CD14-positive monocyte (primary cell): Measurements from ENCODE around the gene ELMO3. TPM values are rescaled to one million over a fixed set of nuclear protein-coding genes. Genes with fewer than 3 reads are reported as not detected.
A peak's percentile ranks its signal among the peaks of the same experiment; 100 is the strongest.

Experiments used
- DNase-seq, 3 donors: peaks; one replicate each; pipeline ENCODE4 v3.0.0-alpha.2; 2011 to 2022
- H2AFZ ChIP-seq: 2 replicates; pipeline ENCODE4 v1.6.0; 2012; ENCODE audit warnings: mild to moderate bottlenecking, low read depth, low read length, inconsistent platforms; ENCODE audit not compliant: insufficient read depth, poor library complexity, severe bottlenecking
- H3K27ac ChIP-seq, 2 donors: 1 replicate in 1 of 2; 2 replicates in 1 of 2; pipeline ENCODE4 v1.5.1; 2012 to 2013; ENCODE audit warnings: low read length in 2 of 2, control low read depth in 1 of 2, inconsistent platforms in 1 of 2, low read depth in 1 of 2, mild to moderate bottlenecking in 1 of 2
- H3K27me3 ChIP-seq, 2 donors: one replicate each; pipeline versions ENCODE4 v1.6.0 to v1.6.1; 2011 to 2013; ENCODE audit warnings: low read length in 2 of 2; ENCODE audit not compliant: control insufficient read depth in 2 of 2, insufficient read depth in 2 of 2
- H3K36me3 ChIP-seq, 2 donors: replicated peaks in 1 of 2; 1 replicate in 1 of 2; 2 replicates in 1 of 2; pipeline versions ENCODE4 v1.5.1 to v1.6.1; 2012 to 2013; ENCODE audit warnings: low read length in 2 of 2, control low read depth in 1 of 2, inconsistent platforms in 1 of 2, mild to moderate bottlenecking in 1 of 2; ENCODE audit not compliant: insufficient read depth in 2 of 2, control insufficient read depth in 1 of 2
- H3K4me1 ChIP-seq, 2 donors: 1 replicate in 1 of 2; 2 replicates in 1 of 2; pipeline versions ENCODE4 v1.5.1 to v1.6.1; 2012 to 2013; ENCODE audit warnings: low read length in 2 of 2, control low read depth in 1 of 2, inconsistent platforms in 1 of 2, mild to moderate bottlenecking in 1 of 2, moderate library complexity in 1 of 2; ENCODE audit not compliant: insufficient read depth in 2 of 2, control insufficient read depth in 1 of 2
- H3K4me2 ChIP-seq: replicated peaks from 2 replicates; pipeline ENCODE3; 2012; ENCODE audit warnings: low read length, moderate library complexity, mild to moderate bottlenecking; ENCODE audit not compliant: poor library complexity, severe bottlenecking; ENCODE audit errors: extremely low read depth
- H3K4me3 ChIP-seq, 3 experiments: fragments of 200-600 bp in 1 of 3; sonication (generic) in 1 of 3; replicated peaks in 1 of 3; 1 replicate in 2 of 3; 2 replicates in 1 of 3; pipeline ENCODE4 v1.5.1; 2011 to 2013; ENCODE audit warnings: low read length in 3 of 3, mild to moderate bottlenecking in 3 of 3, control low read depth in 2 of 3, low read depth in 2 of 3, inconsistent platforms in 1 of 3, moderate library complexity in 1 of 3
- H3K79me2 ChIP-seq: 2 replicates; pipeline ENCODE4 v1.6.0; 2012; ENCODE audit warnings: mild to moderate bottlenecking, control low read depth, inconsistent platforms, low read length, moderate library complexity; ENCODE audit not compliant: insufficient read depth
- H3K9ac ChIP-seq: 2 replicates; pipeline ENCODE4 v1.6.0; 2017; ENCODE audit warnings: low read length, mild to moderate bottlenecking; ENCODE audit not compliant: insufficient read depth, poor library complexity, severe bottlenecking
- H3K9me3 ChIP-seq, 2 donors: replicated peaks in 1 of 2; 1 replicate in 1 of 2; 2 replicates in 1 of 2; pipeline versions ENCODE4 v1.5.1 to v1.6.1; 2012 to 2013; ENCODE audit warnings: low read length in 2 of 2, control low read depth in 1 of 2; ENCODE audit not compliant: control insufficient read depth in 1 of 2, insufficient read depth in 1 of 2
- H4K20me1 ChIP-seq: 2 replicates; pipeline ENCODE4 v1.6.0; 2012; ENCODE audit warnings: mild to moderate bottlenecking, low read length, control low read depth, moderate library complexity; ENCODE audit not compliant: insufficient read depth
- H3K27ac Mint-ChIP-seq, 7 donors: one replicate each; pipeline ENCODE4 v1.8.0; 2020; ENCODE audit warnings: mild to moderate bottlenecking in 7 of 7, mixed read lengths in 7 of 7, moderate library complexity in 6 of 7, inconsistent platforms in 2 of 7
- H3K27me3 Mint-ChIP-seq, 3 donors: one replicate each; pipeline ENCODE4 v1.8.0; 2021 to 2022; ENCODE audit warnings: low read depth in 3 of 3, mild to moderate bottlenecking in 3 of 3, mixed read lengths in 3 of 3, moderate library complexity in 3 of 3, inconsistent platforms in 1 of 3
- H3K36me3 Mint-ChIP-seq, 2 donors: one replicate each; pipeline ENCODE4 v1.8.0; 2020; ENCODE audit warnings: mixed read lengths in 2 of 2, inconsistent platforms in 1 of 2, mild to moderate bottlenecking in 1 of 2
- H3K4me1 Mint-ChIP-seq: one replicate; pipeline ENCODE4 v1.8.0; 2020; ENCODE audit warnings: mild to moderate bottlenecking, mixed read lengths
- H3K4me3 Mint-ChIP-seq, 2 donors: one replicate each; pipeline ENCODE4 v1.8.0; 2020; ENCODE audit warnings: mild to moderate bottlenecking in 2 of 2, mixed read lengths in 2 of 2, moderate library complexity in 1 of 2
- H3K9me3 Mint-ChIP-seq, 7 donors: one replicate each; pipeline ENCODE4 v1.8.0; 2020 to 2022; ENCODE audit warnings: mixed read lengths in 7 of 7, mild to moderate bottlenecking in 6 of 7, moderate library complexity in 6 of 7, inconsistent platforms in 2 of 7
- CTCF ChIP-seq: fragments of 200-600 bp; IDR thresholded peaks from one replicate; pipeline ENCODE4 v1.8.0; 2022; ENCODE audit warnings: antibody characterized with exemption, mild to moderate bottlenecking
- WGBS: methylation state at CpG from one replicate; pipeline ENCODE4 v1.1.5; 2013; ENCODE audit warnings: missing lambda C conversion rate; ENCODE audit not compliant: insufficient coverage; 5-methylcytosine and 5-hydroxymethylcytosine counted together
- intact Hi-C, 2 donors: fragments of 100-400 bp; cut with micrococcal nuclease; formaldehyde crosslinking; loops; one replicate each; pipeline versions ENCODE4 v1.15.0 to v1.15.1; 2023
- polyA plus RNA-seq, 3 donors: library from polyadenylated mRNA; depleted of rRNA in 1 of 3; unstranded in 2 of 3; stranded (reverse) in 1 of 3; fragments of 300-500 nt in 2 of 3; fragments of >200 nt in 1 of 3; fragmentation: Illumina TruSeq in 2 of 3; gene quantifications; 1 replicate in 2 of 3; 2 replicates in 1 of 3; pipeline ENCODE4 v1.2.3, GENCODE V29; 2012 to 2021
- small RNA-seq: library from RNA; depleted of rRNA; stranded (forward); fragments of <200 nt; gene quantifications from one replicate; pipeline ENCODE3, GENCODE V24; 2012; ENCODE audit warnings: low read depth; ENCODE audit not compliant: insufficient read length

Gene ELMO3
- polyA plus RNA-seq, 3 donors = 0.15 to 7.0 TPM; not detected in 1

- Mint-ChIP-seq H3K4me3 (peak overlapping the region in 1 of 2 donors; percentile 80), H3K27me3 (peaks cover 22 to 46% (median 32%) of the 10 kb centered on the region in 3 donors), H3K4me1 (peaks cover 32% of the 10 kb centered on the region), H3K9me3 (peaks cover 0 to 9% (median 4%) of the 10 kb centered on the region in 7 donors), H3K36me3 (peaks cover 3 to 4% of the 10 kb centered on the region in 2 donors), H3K27ac (no peak overlapping the region)
- Histone ChIP-seq H3K79me2 (peaks cover 20% of the 10 kb centered on the region), H3K27ac (no peak overlapping the region), H4K20me1 (peaks cover 9% of the 10 kb centered on the region), H3K36me3 (no peaks in the 10 kb centered on the region), H3K9me3 (no peaks in the 10 kb centered on the region), H3K9ac (no peak overlapping the region), H3K4me1 (peaks cover 29 to 36% of the 10 kb centered on the region in 2 donors), H3K4me3 (no peak overlapping the region), H3K27me3 (peaks cover 24 to 32% of the 10 kb centered on the region in 2 donors), H3K4me2 (no peak overlapping the region), H2AFZ (no peak overlapping the region)
- intact Hi-C loops = no loop called here
- 86% methylated on average over 3 of the region's 4 CpGs for WGBS
- no peak for TF ChIP-seq CTCF
- no peak for DNase-seq
These were observed 51.1 kb downstream of the ELMO3 start for GRCh38 chr16:67250045-67250327.

- H3K4me3 Mint-ChIP-seq = no peak overlapping the region
- H3K27me3 ChIP-seq = peaks cover 24 to 31% of the 10 kb centered on the region in 2 donors
- no peak for DNase-seq
- H3K4me1 Mint-ChIP-seq = peaks cover 19% of the 10 kb centered on the region
- H3K4me3 ChIP-seq = no peak overlapping the region
- peaks cover 25 to 47% (median 33%) of the 10 kb centered on the region in 3 donors for H3K27me3 Mint-ChIP-seq
- H2AFZ ChIP-seq = no peak overlapping the region
- intact Hi-C loops = no loop called here
- no peaks in the 10 kb centered on the region for H3K79me2 ChIP-seq
- H3K4me2 ChIP-seq = no peak overlapping the region
- no peak for TF ChIP-seq CTCF
- H3K4me1 ChIP-seq = peaks cover 14% of the 10 kb centered on the region in 2 donors
- peak overlapping the region in 1 of 7 donors; percentile 50 for H3K27ac Mint-ChIP-seq
- H3K36me3 Mint-ChIP-seq = peaks cover 3 to 4% of the 10 kb centered on the region in 2 donors
- no peaks in the 10 kb centered on the region for H3K9me3 ChIP-seq
- no peaks in the 10 kb centered on the region for H3K36me3 ChIP-seq
- no peak overlapping the region for H3K9ac ChIP-seq
- H3K27ac ChIP-seq = no peak overlapping the region
- H3K9me3 Mint-ChIP-seq = peaks cover 0 to 7% (median 4%) of the 10 kb centered on the region in 7 donors
- WGBS = 100% methylated on average over 3 of the region's 4 CpGs
- H4K20me1 ChIP-seq = no peaks in the 10 kb centered on the region
These were observed 53.9 kb downstream of the ELMO3 start for GRCh38 chr16:67252609-67253497.

Small RNAs within 50 kb of the gene (small RNA-seq; reads per million reads assigned to genes)
- 7.3 reads per million, percentile 65 among the genes with 10 or more reads in this experiment for gene MIR328

Other genes starting within 250 kb of the ELMO3 start
- under 1 TPM in 1 of 3 donors, not detected in 2; 0.48 TPM for gene CES3, start 237.9 kb upstream of the ELMO3 start, polyA plus RNA-seq
- 10 to 100 TPM in 1 of 3 donors, 1 to 10 TPM in 2; 3.3 to 47.6 (median 4.1) TPM for gene CES4A, start 210.5 kb upstream of the ELMO3 start, polyA plus RNA-seq
- 10 to 100 TPM; 28.3 to 45.4 (median 29.5) TPM for gene CBFB, start 170.0 kb upstream of the ELMO3 start, polyA plus RNA-seq
- gene PHAF1, start 89.2 kb upstream of the ELMO3 start, polyA plus RNA-seq = 10 to 100 TPM; 18.8 to 68.2 (median 26.5) TPM
- under 1 TPM; 0.10 to 0.67 (median 0.20) TPM for gene B3GNT9, start 48.1 kb upstream of the ELMO3 start, polyA plus RNA-seq
- 10 to 100 TPM; 26.0 to 46.2 (median 35.8) TPM for gene TRADD, start 39.2 kb upstream of the ELMO3 start, polyA plus RNA-seq
- gene FBXL8, start 39.2 kb upstream of the ELMO3 start, polyA plus RNA-seq = 10 to 100 TPM in 1 of 3 donors, 1 to 10 TPM in 2; 3.2 to 27.7 (median 5.2) TPM
- 10 to 100 TPM in 1 of 3 donors, not detected in 2; 53.4 TPM for gene HSF4, start 34.4 kb upstream of the ELMO3 start, polyA plus RNA-seq
- 10 to 100 TPM in 1 of 3 donors, 1 to 10 TPM in 2; 2.7 to 17.0 (median 3.8) TPM for gene NOL3, start 28.6 kb upstream of the ELMO3 start, polyA plus RNA-seq
- 10 to 100 TPM in 1 of 3 donors, under 1 TPM in 2; 0.58 to 43.3 (median 0.99) TPM for gene MATCAP1, start 15.2 kb upstream of the ELMO3 start, polyA plus RNA-seq
- gene EXOC3L1, start 9.0 kb upstream of the ELMO3 start, polyA plus RNA-seq = 1 to 10 TPM; 2.8 to 3.7 (median 3.0) TPM
- 100 to 1,000 TPM in 1 of 3 donors, 10 to 100 TPM in 2; 53.1 to 191 (median 61.5) TPM for gene E2F4, start 7.0 kb upstream of the ELMO3 start, polyA plus RNA-seq
- 100 to 1,000 TPM in 2 of 3 donors, 10 to 100 TPM in 1; 45.4 to 130 (median 117) TPM for gene TMEM208, start 28.0 kb downstream of the ELMO3 start, polyA plus RNA-seq
- 100 to 1,000 TPM in 1 of 3 donors, 1 to 10 TPM in 2; 5.1 to 152 (median 5.5) TPM for gene FHOD1, start 48.4 kb downstream of the ELMO3 start, polyA plus RNA-seq
- 1 to 10 TPM in 1 of 3 donors, not detected in 2; 1.0 TPM for gene SLC9A5, start 49.8 kb downstream of the ELMO3 start, polyA plus RNA-seq
- gene PLEKHG4, start 80.4 kb downstream of the ELMO3 start, polyA plus RNA-seq = 1 to 10 TPM in 2 of 3 donors, under 1 TPM in 1; 0.79 to 3.2 (median 3.0) TPM
- not detected for gene KCTD19, start 127.6 kb downstream of the ELMO3 start, polyA plus RNA-seq
- gene LRRC36, start 127.7 kb downstream of the ELMO3 start, polyA plus RNA-seq = 1 to 10 TPM in 2 of 3 donors, under 1 TPM in 1; 0.65 to 3.2 (median 1.8) TPM
- 100 to 1,000 TPM in 1 of 3 donors, 10 to 100 TPM in 2; 63.1 to 123 (median 78.6) TPM for gene TPPP3, start 194.4 kb downstream of the ELMO3 start, polyA plus RNA-seq
- 10 to 100 TPM in 1 of 3 donors, 1 to 10 TPM in 2; 3.3 to 14.2 (median 6.0) TPM for gene ZDHHC1, start 217.3 kb downstream of the ELMO3 start, polyA plus RNA-seq
- gene HSD11B2, start 232.0 kb downstream of the ELMO3 start, polyA plus RNA-seq = not detected